HepG2 (cell line): ENCODE data around the gene ARHGAP11B.
"Not testable (repeated sequence)": the region's sequence is repeated elsewhere in the genome, so short reads cannot be mapped to it uniquely, and the experiment has no call there.

Experiments used
- ATAC-seq: fragments of 200-7000 bp; cut with Tn5 transposase; 3 replicates; pipeline ENCODE4 v1.9.1; 2020; ENCODE audit warnings: mild to moderate bottlenecking, moderate library complexity
- BruUV-seq: library from RNA; stranded (reverse); fragments of 400-500 nt; replicated peaks from 2 replicates; lab custom pipeline; 2021; lab: Mats Ljungman, UMichigan
- CTCF ChIA-PET: fragments of 300-600 bp; formaldehyde crosslinking; extraction: SDS; loops from one replicate; lab custom pipeline; 2021; ENCODE audit warnings: low total read pairs, inconsistent platforms, low intra/inter-chr PET ratio; lab: Yijun Ruan, JAX
- POLR2A ChIA-PET: fragments of 350-600 bp; sonication (Branson Sonifier 250); formaldehyde crosslinking; loops from one replicate; lab custom pipeline; 2020; ENCODE audit warnings: antibody characterized with exemption, inconsistent platforms; lab: Yijun Ruan, JAX
- DNase-seq: peaks from one replicate; pipeline ENCODE4 v3.0.0-alpha.2; 2015; ENCODE audit warnings: low spot score
- FAIRE-seq: peaks from 3 replicates; lab custom pipeline; 2011; peaks lifted over from hg19 to GRCh38; lab: Jason Lieb, UNC
- H2AFZ ChIP-seq: one replicate; pipeline ENCODE4 v1.6.1; 2011; ENCODE audit warnings: low read length, inconsistent platforms
- H3K27ac ChIP-seq: fragments of 300-600 bp; 3 replicates; pipeline ENCODE4 v1.8.0; 2011; ENCODE audit warnings: mixed run types, mild to moderate bottlenecking, mixed read lengths, low read length, inconsistent platforms; ENCODE audit not compliant: insufficient read depth; ENCODE audit errors: extremely low read length
- H3K27me3 ChIP-seq, 2 experiments: fragments of 200-600 bp in 1 of 2; 2 replicates in 1 of 2; 3 replicates in 1 of 2; pipeline versions ENCODE4 v1.6.0 to v1.8.0; 2011; ENCODE audit warnings: low read length in 2 of 2, mild to moderate bottlenecking in 2 of 2, moderate library complexity in 2 of 2, inconsistent platforms in 1 of 2; ENCODE audit not compliant: insufficient read depth in 2 of 2, control insufficient read depth in 1 of 2
- H3K36me3 ChIP-seq, 2 experiments: fragments of 200-600 bp in 1 of 2; replicated peaks in 1 of 2; 2 replicates in 1 of 2; 3 replicates in 1 of 2; pipeline versions ENCODE4 v1.5.1 to v1.8.0; 2011; ENCODE audit warnings: low read length in 2 of 2, inconsistent platforms in 1 of 2; ENCODE audit not compliant: insufficient read depth in 2 of 2, control insufficient read depth in 1 of 2
- H3K4me1 ChIP-seq: 2 replicates; pipeline ENCODE4 v1.5.1; 2012; ENCODE audit warnings: low read length, inconsistent platforms; ENCODE audit not compliant: insufficient read depth
- H3K4me2 ChIP-seq: 2 replicates; pipeline ENCODE4 v1.6.0; 2011; ENCODE audit warnings: low read depth, low read length, inconsistent platforms
- H3K4me3 ChIP-seq, 3 experiments: fragments of 200-600 bp in 1 of 3; sonication (generic), shearing (Covaris generic) in 1 of 3; replicated peaks in 1 of 3; 2 replicates each; pipeline ENCODE4 v1.5.1; 2011 to 2016; ENCODE audit warnings: low read length in 3 of 3, inconsistent platforms in 2 of 3, low read depth in 2 of 3, mild to moderate bottlenecking in 2 of 3, control low read depth in 1 of 3, mixed read lengths in 1 of 3; ENCODE audit not compliant: insufficient read depth in 1 of 3
- H3K79me2 ChIP-seq: one replicate; pipeline ENCODE4 v1.6.1; 2011; ENCODE audit warnings: low read length, inconsistent platforms; ENCODE audit not compliant: insufficient read depth
- H3K9ac ChIP-seq: 2 replicates; pipeline ENCODE4 v1.6.0; 2011; ENCODE audit warnings: mild to moderate bottlenecking, low read depth, low read length, inconsistent platforms; ENCODE audit not compliant: insufficient read depth
- H3K9me3 ChIP-seq: 2 replicates; pipeline ENCODE4 v1.5.1; 2012; ENCODE audit warnings: mild to moderate bottlenecking, low read length
- H4K20me1 ChIP-seq: 2 replicates; pipeline ENCODE4 v1.6.0; 2011; ENCODE audit warnings: inconsistent platforms, mild to moderate bottlenecking, low read length, moderate library complexity; ENCODE audit not compliant: insufficient read depth
- STAG1 ChIP-seq: sonication (generic); formaldehyde crosslinking; IDR thresholded peaks from 2 replicates; pipeline ENCODE4 v1.4.0; 2020; ENCODE audit warnings: missing genetic modification reagents
- WGBS: methylation state at CpG from one replicate; pipeline ENCODE4 v1.1.6; 2017; ENCODE audit warnings: low lambda C conversion rate; 5-methylcytosine and 5-hydroxymethylcytosine counted together
- in situ Hi-C: cut with HindIII; loops from 2 replicates; pipeline ENCODE4 v1.10.0; 2017; ENCODE audit warnings: low pct_unique_long_range_greater_than_20kb; ENCODE audit not compliant: extremely low pct_ligation_motif_present
- intact Hi-C: fragments of 100-400 bp; cut with micrococcal nuclease; formaldehyde crosslinking; loops from one replicate; pipeline ENCODE4 v1.10.0; 2022; ENCODE audit not compliant: unreplicated experiment
- TF ChIP-seq, protein P1 (sequence below): sonication (generic); formaldehyde crosslinking; IDR thresholded peaks from 2 replicates; pipeline ENCODE4 v1.5.0; 2020; ENCODE audit warnings: mild to moderate bottlenecking, missing genetic modification reagents, moderate library complexity

The ARHGAP11B gene

DNA sequence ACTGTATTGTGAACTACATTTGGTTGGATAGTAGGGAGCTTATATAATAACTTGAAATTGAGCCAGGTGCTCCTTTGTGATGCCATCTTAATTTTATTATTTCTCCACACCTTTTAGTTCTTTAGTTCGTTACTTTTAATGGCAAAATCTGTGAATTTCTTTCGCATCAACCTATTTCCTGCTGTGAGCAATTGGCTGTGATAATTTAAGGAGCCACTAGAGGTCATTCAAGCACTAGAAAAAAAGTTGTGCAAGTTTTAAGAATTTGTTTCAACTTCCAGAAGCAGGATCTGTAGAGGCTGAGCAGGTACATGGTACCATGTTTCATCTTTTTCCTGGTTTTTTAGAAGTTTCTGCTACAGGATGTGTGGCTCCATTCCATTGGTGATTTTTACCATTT, 27.0 kb upstream of the ARHGAP11B start:
- H3K27me3 ChIP-seq, in situ Hi-C loops: not testable (repeated sequence)
- TF ChIP-seq STAG1 (CRISPR knock-in tag): peak; percentile 25; the same call in 1 of the 2 replicates
- TF ChIP-seq, protein P1, sequence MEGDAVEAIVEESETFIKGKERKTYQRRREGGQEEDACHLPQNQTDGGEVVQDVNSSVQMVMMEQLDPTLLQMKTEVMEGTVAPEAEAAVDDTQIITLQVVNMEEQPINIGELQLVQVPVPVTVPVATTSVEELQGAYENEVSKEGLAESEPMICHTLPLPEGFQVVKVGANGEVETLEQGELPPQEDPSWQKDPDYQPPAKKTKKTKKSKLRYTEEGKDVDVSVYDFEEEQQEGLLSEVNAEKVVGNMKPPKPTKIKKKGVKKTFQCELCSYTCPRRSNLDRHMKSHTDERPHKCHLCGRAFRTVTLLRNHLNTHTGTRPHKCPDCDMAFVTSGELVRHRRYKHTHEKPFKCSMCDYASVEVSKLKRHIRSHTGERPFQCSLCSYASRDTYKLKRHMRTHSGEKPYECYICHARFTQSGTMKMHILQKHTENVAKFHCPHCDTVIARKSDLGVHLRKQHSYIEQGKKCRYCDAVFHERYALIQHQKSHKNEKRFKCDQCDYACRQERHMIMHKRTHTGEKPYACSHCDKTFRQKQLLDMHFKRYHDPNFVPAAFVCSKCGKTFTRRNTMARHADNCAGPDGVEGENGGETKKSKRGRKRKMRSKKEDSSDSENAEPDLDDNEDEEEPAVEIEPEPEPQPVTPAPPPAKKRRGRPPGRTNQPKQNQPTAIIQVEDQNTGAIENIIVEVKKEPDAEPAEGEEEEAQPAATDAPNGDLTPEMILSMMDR (CRISPR knock-in tag): peak; percentile 34
- TF ChIP-seq, all 625 proteins: peak for 2; not testable (repeated sequence) for 623
- H3K9ac ChIP-seq, H3K27ac ChIP-seq, H3K9me3 ChIP-seq, H3K4me2 ChIP-seq, FAIRE-seq, intact Hi-C loops, H2AFZ ChIP-seq, H3K4me3 ChIP-seq, POLR2A ChIA-PET, H3K36me3 ChIP-seq, ATAC-seq, BruUV-seq, H4K20me1 ChIP-seq, H3K4me1 ChIP-seq, DNase-seq, H3K79me2 ChIP-seq, CTCF ChIA-PET: not testable (repeated sequence)
- 39% methylated on average over 2 of the region's 2 CpGs for WGBS

DNA sequence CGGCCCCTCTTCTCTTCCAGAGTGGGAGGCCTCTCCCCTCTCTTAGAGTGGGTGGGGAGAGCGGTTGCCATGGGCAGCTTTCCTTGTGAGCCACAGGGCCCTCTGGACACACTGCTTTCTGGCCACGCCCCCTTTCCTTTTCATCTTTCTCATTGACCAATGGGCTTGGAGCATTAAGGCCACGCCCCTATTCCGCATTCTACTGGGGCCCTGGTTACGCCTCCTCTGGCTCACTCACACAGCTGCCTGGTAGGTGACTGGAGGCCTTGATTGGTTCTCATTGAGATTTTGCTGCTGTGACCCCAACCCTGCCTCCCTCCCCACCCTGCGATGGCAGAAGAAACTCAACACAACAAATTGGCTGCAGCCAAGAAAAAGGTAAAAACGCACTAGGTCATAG, 22.1 kb upstream of the ARHGAP11B start, which contains the start of gene GOLGA8H:
GOLGA8H (plus strand) TSS at position 233 of the 400 bp plus-strand sequence; CDS start at position 331, 98 bp downstream.
- POLR2A ChIA-PET, H3K27me3 ChIP-seq, H3K27ac ChIP-seq, H3K4me2 ChIP-seq, CTCF ChIA-PET, H3K4me1 ChIP-seq, FAIRE-seq, ATAC-seq, DNase-seq, intact Hi-C loops, in situ Hi-C loops, BruUV-seq, H3K9me3 ChIP-seq, H4K20me1 ChIP-seq, H3K9ac ChIP-seq, H3K4me3 ChIP-seq, H2AFZ ChIP-seq, H3K79me2 ChIP-seq, H3K36me3 ChIP-seq: not testable (repeated sequence)
- WGBS: 92% methylated on average over 3 of the region's 8 CpGs

DNA sequence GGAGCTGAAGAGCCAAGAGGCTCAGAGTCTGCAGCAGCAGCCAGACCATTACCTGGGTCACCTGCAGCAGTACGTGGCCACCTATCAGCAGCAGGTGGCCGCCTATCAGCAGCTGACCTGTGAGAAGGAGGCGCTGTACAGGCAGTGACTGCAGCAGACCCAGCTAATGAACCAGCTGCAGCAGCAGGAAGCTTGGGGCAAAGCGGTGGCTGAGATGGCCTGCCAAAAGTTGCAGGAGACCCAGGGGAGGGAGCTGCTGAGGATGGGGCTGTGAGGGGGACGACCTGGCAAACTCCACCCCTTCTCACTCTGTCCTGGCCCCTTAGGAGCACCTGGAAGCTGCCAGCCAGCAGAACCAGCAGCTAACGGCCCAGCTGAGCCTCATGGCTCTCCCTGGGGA, 13.7 kb upstream of the ARHGAP11B start:
- DNase-seq, in situ Hi-C loops, POLR2A ChIA-PET, H3K79me2 ChIP-seq, H4K20me1 ChIP-seq, H3K27ac ChIP-seq, H3K9me3 ChIP-seq, FAIRE-seq, H3K4me3 ChIP-seq, CTCF ChIA-PET, H3K4me1 ChIP-seq, ATAC-seq, H2AFZ ChIP-seq, H3K36me3 ChIP-seq, H3K9ac ChIP-seq, H3K4me2 ChIP-seq, H3K27me3 ChIP-seq, BruUV-seq, intact Hi-C loops: not testable (repeated sequence)
- WGBS: no CpG with 5 or more reads among the region's 6 CpGs

DNA sequence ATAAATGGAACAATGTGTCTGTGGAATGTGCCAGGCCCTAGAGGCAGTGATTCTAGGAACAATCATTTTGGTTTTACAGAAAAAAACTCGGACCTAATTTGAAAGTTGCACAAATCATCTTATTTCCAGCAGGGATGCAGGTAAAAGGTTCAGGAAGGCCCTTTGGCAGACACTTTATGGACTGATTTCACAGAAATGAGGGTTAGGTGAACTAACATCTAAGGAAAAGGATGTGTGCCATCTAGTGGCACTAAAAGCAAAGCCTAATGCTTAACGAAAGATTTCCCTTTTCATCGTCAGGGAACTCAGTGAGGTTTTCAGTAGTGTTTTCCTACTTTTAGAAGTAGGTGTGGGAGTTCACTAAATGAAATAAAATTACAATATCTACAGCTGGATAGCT, 4.6 kb upstream of the ARHGAP11B start:
- DNase-seq (peak; percentile 6), FAIRE-seq (peak; percentile 80), ATAC-seq (peak; percentile 15; the same call in 1 of the 3 replicates)
- H3K9me3 ChIP-seq, H3K9ac ChIP-seq, in situ Hi-C loops, BruUV-seq, POLR2A ChIA-PET, CTCF ChIA-PET, H3K4me3 ChIP-seq, H4K20me1 ChIP-seq, H3K27ac ChIP-seq, H3K4me1 ChIP-seq, H3K27me3 ChIP-seq, H3K36me3 ChIP-seq, intact Hi-C loops, H3K4me2 ChIP-seq, H2AFZ ChIP-seq, H3K79me2 ChIP-seq: not testable (repeated sequence)
- WGBS: 0% methylated on average over 1 of the region's 3 CpGs
